GM12878 (cell line): ENCODE results near the gene CTNNBIP1.

Experiments
- EZH2 ChIP-seq: IDR thresholded peaks from 2 replicates; pipeline ENCODE4 v1.6.1; 2012; ENCODE audit warnings: low read depth, mild to moderate bottlenecking, control low read depth, inconsistent platforms, low read length, borderline replicate concordance; ENCODE audit not compliant: control insufficient read depth
- MYC ChIP-seq: IDR thresholded peaks from 2 replicates; pipeline ENCODE4 v1.6.1; 2011; ENCODE audit warnings: mild to moderate bottlenecking, low read length, moderate library complexity, inconsistent platforms; ENCODE audit not compliant: insufficient read depth, insufficient replicate concordance, insufficient read length, severe bottlenecking
- NR2C2 ChIP-seq: IDR thresholded peaks from 2 replicates; pipeline ENCODE4 v1.6.1; 2011; ENCODE audit warnings: borderline replicate concordance, low read depth; ENCODE audit not compliant: control insufficient read depth, insufficient read length
- NRF1 ChIP-seq: conservative IDR thresholded peaks from 2 replicates; pipeline ENCODE4 v1.6.1; 2011; ENCODE audit warnings: mild to moderate bottlenecking, low read depth, low read length, improper control_type of control experiment
- ZNF274 ChIP-seq: IDR thresholded peaks from one replicate; pipeline ENCODE4 v1.8.0; 2011; ENCODE audit not compliant: insufficient read length, insufficient read depth
- TF ChIP-seq, protein P1 (sequence below), 3 experiments: IDR thresholded peaks in 2 of 3; conservative IDR thresholded peaks in 1 of 3; 2 replicates each; pipeline ENCODE4 v1.5.1; 2011; ENCODE audit warnings: low read depth in 3 of 3, low read length in 3 of 3, mild to moderate bottlenecking in 3 of 3, control low read depth in 2 of 3, moderate library complexity in 2 of 3, inconsistent platforms in 1 of 3, mixed read lengths in 1 of 3; ENCODE audit not compliant: control insufficient read depth in 2 of 3, insufficient read depth in 1 of 3; ENCODE audit errors: extremely low read depth in 1 of 3
- TF ChIP-seq, protein P2 (sequence below): fragments of 450-650 bp; IDR thresholded peaks from 2 replicates; pipeline ENCODE4 v1.6.1; 2017; ENCODE audit warnings: borderline replicate concordance

- TF ChIP-seq EZH2 (no peak), MYC (no peak), NRF1 (no peak), NR2C2 (no peak), ZNF274 (no peak)
- TF ChIP-seq, protein P1, sequence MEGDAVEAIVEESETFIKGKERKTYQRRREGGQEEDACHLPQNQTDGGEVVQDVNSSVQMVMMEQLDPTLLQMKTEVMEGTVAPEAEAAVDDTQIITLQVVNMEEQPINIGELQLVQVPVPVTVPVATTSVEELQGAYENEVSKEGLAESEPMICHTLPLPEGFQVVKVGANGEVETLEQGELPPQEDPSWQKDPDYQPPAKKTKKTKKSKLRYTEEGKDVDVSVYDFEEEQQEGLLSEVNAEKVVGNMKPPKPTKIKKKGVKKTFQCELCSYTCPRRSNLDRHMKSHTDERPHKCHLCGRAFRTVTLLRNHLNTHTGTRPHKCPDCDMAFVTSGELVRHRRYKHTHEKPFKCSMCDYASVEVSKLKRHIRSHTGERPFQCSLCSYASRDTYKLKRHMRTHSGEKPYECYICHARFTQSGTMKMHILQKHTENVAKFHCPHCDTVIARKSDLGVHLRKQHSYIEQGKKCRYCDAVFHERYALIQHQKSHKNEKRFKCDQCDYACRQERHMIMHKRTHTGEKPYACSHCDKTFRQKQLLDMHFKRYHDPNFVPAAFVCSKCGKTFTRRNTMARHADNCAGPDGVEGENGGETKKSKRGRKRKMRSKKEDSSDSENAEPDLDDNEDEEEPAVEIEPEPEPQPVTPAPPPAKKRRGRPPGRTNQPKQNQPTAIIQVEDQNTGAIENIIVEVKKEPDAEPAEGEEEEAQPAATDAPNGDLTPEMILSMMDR (IDR thresholded peaks at IDR 0.05 in 2 of 3, conservative IDR thresholded peaks at IDR 0.05 in 1 of 3; ENCODE audit: control insufficient read depth in 2 of 3, extremely low read depth in 1 of 3, insufficient read depth in 1 of 3, low read depth in 3 of 3, low read length in 3 of 3) = peak in 1 of 3 experiments; percentile 28; a peak in 1 of 6 replicates
- TF ChIP-seq, protein P2, sequence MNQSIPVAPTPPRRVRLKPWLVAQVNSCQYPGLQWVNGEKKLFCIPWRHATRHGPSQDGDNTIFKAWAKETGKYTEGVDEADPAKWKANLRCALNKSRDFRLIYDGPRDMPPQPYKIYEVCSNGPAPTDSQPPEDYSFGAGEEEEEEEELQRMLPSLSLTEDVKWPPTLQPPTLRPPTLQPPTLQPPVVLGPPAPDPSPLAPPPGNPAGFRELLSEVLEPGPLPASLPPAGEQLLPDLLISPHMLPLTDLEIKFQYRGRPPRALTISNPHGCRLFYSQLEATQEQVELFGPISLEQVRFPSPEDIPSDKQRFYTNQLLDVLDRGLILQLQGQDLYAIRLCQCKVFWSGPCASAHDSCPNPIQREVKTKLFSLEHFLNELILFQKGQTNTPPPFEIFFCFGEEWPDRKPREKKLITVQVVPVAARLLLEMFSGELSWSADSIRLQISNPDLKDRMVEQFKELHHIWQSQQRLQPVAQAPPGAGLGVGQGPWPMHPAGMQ = no peak
These were observed 82.4 kb downstream of the CTNNBIP1 start for GRCh38 chr1:9827558-9828185.
